ENCODE measurements around the gene NME3. TPM values are rescaled to one million over a fixed set of nuclear protein-coding genes. Genes with fewer than 3 reads are reported as not detected.

Gene NME3
- total and polyA plus RNA-seq, 2 of the 4 experiments (the other 2 are of a cell fraction), result 12.7 to 41.2 TPM

DNA sequence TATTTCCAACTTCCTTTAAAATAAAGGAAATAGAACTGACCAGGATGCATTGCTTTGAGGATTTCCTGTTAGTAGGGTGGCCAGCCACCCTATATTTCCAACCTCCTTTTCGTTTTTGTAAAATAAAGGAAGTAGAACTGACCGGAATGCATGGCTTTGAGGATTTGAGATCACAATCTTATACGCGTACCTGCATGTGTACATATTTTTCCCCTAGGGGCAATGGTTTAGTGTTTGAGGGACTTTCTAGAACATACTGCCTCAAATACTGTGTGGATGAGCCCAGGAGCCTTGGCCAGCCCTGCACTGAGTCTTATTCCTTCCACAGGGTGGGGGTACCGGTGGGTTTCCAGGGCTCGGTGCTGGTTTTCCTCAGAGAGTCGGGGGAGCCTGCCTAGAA is 39.7 kb downstream of the NME3 start:
- CTCF ChIA-PET, result no interaction called here
- H4K91ac ChIP-seq (ENCODE audit: insufficient read depth, low read depth, low read length), result no peak overlapping the region
- no peak overlapping the region for H3K14ac ChIP-seq (replicated peaks; ENCODE audit: low read depth, low read length)
- H2BK20ac ChIP-seq (ENCODE audit: low read depth, low read length), result no peak overlapping the region
- no peaks in the 10 kb centered on the region for H3K9me3 ChIP-seq (ENCODE audit: control insufficient read depth, insufficient read depth, low read length)
- H3K9me1 ChIP-seq (ENCODE audit: insufficient read depth, low read length), result peaks cover 6% of the 10 kb centered on the region
- dilution Hi-C loops (cut with HindIII; ENCODE audit: low sequenced_read_pairs, unreplicated experiment), result no loop called here
- TF ChIP-seq MXI1 (IDR thresholded peaks at IDR 0.05; ENCODE audit: borderline replicate concordance, low read depth, low read length), result no peak
- no peak for TF ChIP-seq RFX5 (IDR thresholded peaks at IDR 0.05; ENCODE audit: low read depth, low read length)
- TF ChIP-seq, protein P1, sequence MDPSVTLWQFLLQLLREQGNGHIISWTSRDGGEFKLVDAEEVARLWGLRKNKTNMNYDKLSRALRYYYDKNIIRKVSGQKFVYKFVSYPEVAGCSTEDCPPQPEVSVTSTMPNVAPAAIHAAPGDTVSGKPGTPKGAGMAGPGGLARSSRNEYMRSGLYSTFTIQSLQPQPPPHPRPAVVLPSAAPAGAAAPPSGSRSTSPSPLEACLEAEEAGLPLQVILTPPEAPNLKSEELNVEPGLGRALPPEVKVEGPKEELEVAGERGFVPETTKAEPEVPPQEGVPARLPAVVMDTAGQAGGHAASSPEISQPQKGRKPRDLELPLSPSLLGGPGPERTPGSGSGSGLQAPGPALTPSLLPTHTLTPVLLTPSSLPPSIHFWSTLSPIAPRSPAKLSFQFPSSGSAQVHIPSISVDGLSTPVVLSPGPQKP (IDR thresholded peaks at IDR 0.05; ENCODE audit: borderline replicate concordance, low read depth, low read length), result no peak
- TF ChIP-seq POLR2A (IDR thresholded peaks at IDR 0.05; ENCODE audit: low read depth, low read length), result no peak
- no CpG with 5 or more reads among the region's 7 CpGs for WGBS, 2 experiments (ENCODE audit: extremely low coverage in 2 of 2, insufficient read length in 1 of 2)
- peaks cover 19 to 56% of the 10 kb centered on the region in 2 experiments; a peak in 3 of 4 replicates for H3K79me1 ChIP-seq (ENCODE audit: low read depth in 1 of 2, low read length in 2 of 2)
- no peak overlapping the region for H4K5ac ChIP-seq (ENCODE audit: low read depth, low read length)
- H3K18ac ChIP-seq (ENCODE audit: low read depth, low read length), result no peak overlapping the region
- no peak overlapping the region for H3K4me3 ChIP-seq (ENCODE audit: insufficient read depth, low read depth, low read length)
- no peak overlapping the region for H2AK9ac ChIP-seq (replicated peaks; ENCODE audit: low read depth, low read length, poor library complexity)
- H2BK120ac ChIP-seq (ENCODE audit: low read depth, low read length), result no peak overlapping the region
- no peak overlapping the region for H4K8ac ChIP-seq (ENCODE audit: low read depth in 2 of 2, low read length in 2 of 2)
- H4K20me1 ChIP-seq (ENCODE audit: insufficient read depth, low read length), result peaks cover 31% of the 10 kb centered on the region
- no peak overlapping the region for H2AFZ ChIP-seq (replicated peaks; ENCODE audit: low read length, poor library complexity)
- H3K27me3 ChIP-seq (ENCODE audit: control insufficient read depth, insufficient read depth, low read length), result no peaks in the 10 kb centered on the region
- POLR2A ChIA-PET (ENCODE audit: unreplicated experiment), result no interaction called here
- no peaks in the 10 kb centered on the region for H3K4me1 ChIP-seq (ENCODE audit: control insufficient read depth, insufficient read depth, low read length)
- H2AK5ac ChIP-seq (ENCODE audit: low read depth, low read length), result no peak overlapping the region
- no peak overlapping the region for H3K27ac ChIP-seq (ENCODE audit: insufficient read depth, low read length)
- no peak overlapping the region for H3K56ac ChIP-seq (ENCODE audit: extremely low read depth, insufficient read depth, low read length)
- no peak overlapping the region for H2BK15ac ChIP-seq (ENCODE audit: low read depth, low read length)
- in situ Hi-C loops (cut with MboI; ENCODE audit: low sequenced_read_pairs), result no loop called here
- no peak overlapping the region for H2BK5ac ChIP-seq (ENCODE audit: low read depth, low read length, poor library complexity, severe bottlenecking)
- ATAC-seq (ENCODE audit: low read depth) (no peak), DNase-seq (no peak)
- no peak overlapping the region for H3K4me2 ChIP-seq (ENCODE audit: low read depth, low read length)
- intact Hi-C loops (cut with micrococcal nuclease), result no loop called here
- BruUV-seq (replicated peaks), result no TSS peak
- H3K9ac ChIP-seq (ENCODE audit: low read depth, low read length), result no peak overlapping the region
- peaks cover 69% of the 10 kb centered on the region for H3K36me3 ChIP-seq (ENCODE audit: control insufficient read depth, insufficient read depth, low read length)
- H3K4ac ChIP-seq (ENCODE audit: low read depth, low read length), result no peak overlapping the region
- H3K23ac ChIP-seq (ENCODE audit: low read depth, low read length), result no peak overlapping the region
